GM23248 (cell line): ENCODE measurements around the gene CAV2. TPM values are rescaled to one million over a fixed set of nuclear protein-coding genes. Genes with fewer than 3 reads are reported as not detected.

Experiments
- DNase-seq: peaks from one replicate; pipeline ENCODE4 v3.0.0-alpha.2; 2015
- H2AFZ ChIP-seq: fragments of 200-600 bp; sonication (generic); 2 replicates; pipeline ENCODE4 v1.6.1; 2016; ENCODE audit warnings: antibody characterized with exemption
- H3F3A ChIP-seq: fragments of 200-600 bp; sonication (generic); 2 replicates; pipeline ENCODE4 v1.6.1; 2016; ENCODE audit warnings: mild to moderate bottlenecking, antibody characterized with exemption, mixed run types; ENCODE audit not compliant: insufficient read depth
- H3K27ac ChIP-seq: fragments of 200-600 bp; sonication (generic); 2 replicates; pipeline ENCODE4 v1.5.1; 2016; ENCODE audit warnings: mild to moderate bottlenecking
- H3K27me3 ChIP-seq: fragments of 200-600 bp; sonication (generic); replicated peaks from 2 replicates; pipeline ENCODE4 v1.6.1; 2016; ENCODE audit warnings: mild to moderate bottlenecking; ENCODE audit not compliant: insufficient read depth
- H3K36me3 ChIP-seq: fragments of 200-600 bp; sonication (generic); 2 replicates; pipeline ENCODE4 v1.6.1; 2016; ENCODE audit warnings: low read depth, mild to moderate bottlenecking
- H3K4me1 ChIP-seq: fragments of 200-600 bp; sonication (generic); 2 replicates; pipeline ENCODE4 v1.6.1; 2016; ENCODE audit warnings: mild to moderate bottlenecking; ENCODE audit not compliant: insufficient read depth
- H3K4me2 ChIP-seq: fragments of 200-600 bp; sonication (generic); one replicate; pipeline ENCODE4 v1.6.1; 2016; ENCODE audit warnings: mild to moderate bottlenecking; ENCODE audit not compliant: unreplicated experiment
- H3K4me3 ChIP-seq: fragments of 200-600 bp; sonication (generic); 2 replicates; pipeline ENCODE4 v1.5.1; 2016; ENCODE audit warnings: mild to moderate bottlenecking
- H3K79me2 ChIP-seq: fragments of 200-600 bp; sonication (generic); 2 replicates; pipeline ENCODE4 v1.6.1; 2016; ENCODE audit warnings: mild to moderate bottlenecking; ENCODE audit not compliant: insufficient read depth
- H3K9ac ChIP-seq: fragments of 200-600 bp; sonication (generic); 2 replicates; pipeline ENCODE4 v1.6.1; 2016; ENCODE audit warnings: mild to moderate bottlenecking
- H3K9me2 ChIP-seq: fragments of 200-600 bp; sonication (generic); 2 replicates; pipeline ENCODE4 v1.6.1; 2016; ENCODE audit warnings: mixed run types, mild to moderate bottlenecking, moderate library complexity; ENCODE audit not compliant: insufficient read depth
- H3K9me3 ChIP-seq: fragments of 200-600 bp; sonication (generic); one replicate; pipeline ENCODE4 v1.6.1; 2017; ENCODE audit warnings: low read depth
- H4K20me1 ChIP-seq: fragments of 200-600 bp; sonication (generic); 2 replicates; pipeline ENCODE4 v1.6.0; 2016; ENCODE audit not compliant: insufficient read depth
- EZH2 ChIP-seq: fragments of 200-600 bp; sonication (generic); IDR thresholded peaks from 2 replicates; pipeline ENCODE4 v1.6.1; 2018; ENCODE audit warnings: antibody characterized with exemption, mild to moderate bottlenecking; ENCODE audit not compliant: insufficient read depth, poor library complexity, severe bottlenecking
- EZH2phosphoT487 ChIP-seq: fragments of 200-600 bp; sonication (generic); IDR thresholded peaks from 2 replicates; pipeline ENCODE4 v1.6.1; 2018; ENCODE audit warnings: antibody characterized with exemption, moderate library complexity, mild to moderate bottlenecking, low read depth; ENCODE audit not compliant: insufficient read depth
- WGBS, 2 experiments: methylation state at CpG; one replicate each; pipeline ENCODE4 v1.1.6; 2015 to 2017; ENCODE audit warnings: low lambda C conversion rate in 2 of 2, low coverage in 1 of 2; ENCODE audit errors: missing lambda C conversion rate in 2 of 2; 5-methylcytosine and 5-hydroxymethylcytosine counted together
- in situ Hi-C: fragments of 300-500 bp; cut with MboI; formaldehyde crosslinking; loops from 2 replicates; pipeline ENCODE4 v1.15.0; 2020
- polyA plus RNA-seq: library from polyadenylated mRNA; unstranded; fragments of >200 nt; fragmentation: Nextera tagmentation; extraction: Ambion mirVana; gene quantifications from 2 replicates; pipeline ENCODE4 v1.2.1, GENCODE V29; 2016
- total RNA-seq: library from RNA; depleted of rRNA; stranded (reverse); fragments of >200 nt; shearing (Covaris generic); gene quantifications from 2 replicates; pipeline ENCODE4 v1.2.3, GENCODE V29; 2014; rRNA removed

CAV2 gene
- total and polyA plus RNA-seq, 2 experiments from 2014 or later = 283 to 344 TPM

- H3K9ac ChIP-seq = no peak overlapping the region
- H3K27me3 ChIP-seq = no peaks in the 10 kb centered on the region
- TF ChIP-seq EZH2 = no peak
- no peak for TF ChIP-seq EZH2phosphoT487
- 44 to 48% methylated on average over 3 of the region's 3 CpGs for WGBS, 2 experiments
- H3K4me3 ChIP-seq = no peak overlapping the region
- peaks cover 93% of the 10 kb centered on the region for H3K36me3 ChIP-seq
- no peak for DNase-seq
- no peak overlapping the region for H3K4me2 ChIP-seq
- H3K79me2 ChIP-seq = peaks cover 100% of the 10 kb centered on the region
- H3K27ac ChIP-seq = peak overlapping the region; percentile 36
- no peaks in the 10 kb centered on the region for H4K20me1 ChIP-seq
- H3F3A ChIP-seq = peaks cover 95% of the 10 kb centered on the region
- no peak overlapping the region for H2AFZ ChIP-seq
- peaks cover 63% of the 10 kb centered on the region for H3K4me1 ChIP-seq
- in situ Hi-C loops = no loop called here
- no peaks in the 10 kb centered on the region for H3K9me2 ChIP-seq
- no peaks in the 10 kb centered on the region for H3K9me3 ChIP-seq
These were observed 53.8 kb downstream of the CAV2 start for GRCh38 chr7:116553168-116553964.

DNA sequence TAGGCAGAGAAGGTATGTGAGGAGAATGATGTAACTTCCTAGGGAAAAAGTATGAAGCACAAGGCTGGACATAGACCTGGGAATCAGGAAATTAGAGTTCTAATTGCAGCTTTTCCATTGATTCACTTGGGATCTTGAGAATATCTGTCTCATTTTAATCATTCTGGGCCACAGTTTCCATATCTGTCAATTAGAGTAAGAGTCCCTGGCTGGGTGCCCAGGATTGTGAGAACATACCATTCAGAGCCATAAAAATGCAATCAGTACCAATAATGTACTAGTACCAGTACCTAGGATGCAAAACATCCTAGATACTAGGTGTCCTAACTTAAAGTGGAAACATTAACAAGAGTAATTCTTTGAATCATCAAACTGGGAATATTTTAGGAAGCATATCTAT, 54.9 kb downstream of the CAV2 start:
- no peak overlapping the region for H3K9ac ChIP-seq
- DNase-seq = no peak
- H3K9me2 ChIP-seq = no peaks in the 10 kb centered on the region
- no peak overlapping the region for H2AFZ ChIP-seq
- H3K4me1 ChIP-seq = peaks cover 58% of the 10 kb centered on the region
- in situ Hi-C loops = no loop called here
- no peaks in the 10 kb centered on the region for H3K9me3 ChIP-seq
- no peaks in the 10 kb centered on the region for H3K27me3 ChIP-seq
- H3K4me2 ChIP-seq = peak overlapping the region; percentile 16
- TF ChIP-seq EZH2phosphoT487 = no peak
- TF ChIP-seq EZH2 = no peak
- H3K36me3 ChIP-seq = peaks cover 95% of the 10 kb centered on the region
- H4K20me1 ChIP-seq = no peaks in the 10 kb centered on the region
- no peak overlapping the region for H3K4me3 ChIP-seq
- H3F3A ChIP-seq = peaks cover 97% of the 10 kb centered on the region
- H3K27ac ChIP-seq = peak overlapping the region; percentile 36
- H3K79me2 ChIP-seq = peaks cover 100% of the 10 kb centered on the region

DNA sequence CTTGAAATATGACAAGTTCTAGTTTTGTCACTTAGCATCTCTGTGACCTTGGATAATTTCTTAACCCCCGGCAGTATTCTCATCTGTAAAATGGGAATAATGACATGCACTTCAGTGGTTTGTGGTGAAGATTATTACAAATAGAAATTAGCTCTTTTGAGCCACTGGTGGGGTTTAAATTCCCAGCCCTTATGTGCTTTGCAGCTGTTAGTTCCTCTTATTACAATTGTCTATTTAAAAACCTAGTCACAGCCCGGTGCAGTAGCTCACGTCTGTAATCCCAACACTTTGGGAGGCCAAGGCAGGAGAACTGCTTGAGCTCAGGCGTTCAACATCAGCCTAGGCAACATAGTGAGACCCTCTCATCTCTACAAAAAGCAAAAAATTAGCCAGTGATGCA, 55.4 kb downstream of the CAV2 start:
- peak overlapping the region; percentile 36 for H3K27ac ChIP-seq
- no peak overlapping the region for H3K4me2 ChIP-seq
- no peaks in the 10 kb centered on the region for H4K20me1 ChIP-seq
- no peaks in the 10 kb centered on the region for H3K9me2 ChIP-seq
- H3F3A ChIP-seq = peaks cover 97% of the 10 kb centered on the region
- H3K79me2 ChIP-seq = peaks cover 100% of the 10 kb centered on the region
- in situ Hi-C loops = no loop called here
- H3K4me1 ChIP-seq = peaks cover 59% of the 10 kb centered on the region
- no peak overlapping the region for H3K9ac ChIP-seq
- no peak overlapping the region for H3K4me3 ChIP-seq
- H3K36me3 ChIP-seq = peaks cover 95% of the 10 kb centered on the region
- TF ChIP-seq EZH2 (no peak), EZH2phosphoT487 (no peak)
- H3K27me3 ChIP-seq = no peaks in the 10 kb centered on the region
- no peak for DNase-seq
- 56 to 67% methylated on average over 4 of the region's 4 CpGs for WGBS, 2 experiments
- H3K9me3 ChIP-seq = no peaks in the 10 kb centered on the region
- H2AFZ ChIP-seq = no peak overlapping the region

- peak overlapping the region; percentile 36 for H3K27ac ChIP-seq
- no peak for DNase-seq
- H4K20me1 ChIP-seq = no peaks in the 10 kb centered on the region
- in situ Hi-C loops = no loop called here
- peaks cover 88% of the 10 kb centered on the region for H3K36me3 ChIP-seq
- H3K4me2 ChIP-seq = no peak overlapping the region
- H3K79me2 ChIP-seq = peaks cover 93% of the 10 kb centered on the region
- H3K9me3 ChIP-seq = no peaks in the 10 kb centered on the region
- TF ChIP-seq EZH2 = no peak
- no peak for TF ChIP-seq EZH2phosphoT487
- no peaks in the 10 kb centered on the region for H3K9me2 ChIP-seq
- no peak overlapping the region for H2AFZ ChIP-seq
- no peaks in the 10 kb centered on the region for H3K27me3 ChIP-seq
- H3K9ac ChIP-seq = no peak overlapping the region
- H3K4me3 ChIP-seq = no peak overlapping the region
- 72 to 73% methylated on average over 3 of the region's 3 CpGs for WGBS, 2 experiments
- H3K4me1 ChIP-seq = peaks cover 65% of the 10 kb centered on the region
- peaks cover 97% of the 10 kb centered on the region for H3F3A ChIP-seq
These were observed 57.6 kb downstream of the CAV2 start for GRCh38 chr7:116557066-116557585.

DNA sequence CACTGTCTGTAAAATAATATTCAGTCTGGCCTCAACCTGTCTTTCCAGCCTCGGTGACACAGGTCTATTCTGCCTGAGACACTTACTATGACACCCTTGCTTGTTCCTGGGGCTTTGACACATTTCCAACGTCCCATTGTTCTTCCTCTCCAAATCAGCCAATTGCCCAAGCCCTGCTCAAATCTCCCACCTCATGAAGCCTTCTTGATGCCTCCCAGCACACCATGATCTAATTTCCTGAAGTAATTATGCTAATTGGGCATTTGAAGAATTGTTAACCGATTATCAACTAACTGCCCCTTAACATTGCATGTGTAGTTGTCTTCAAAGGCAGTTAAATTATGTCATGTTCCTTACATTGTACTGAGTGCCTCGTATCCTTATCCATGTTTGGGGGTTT, 58.4 kb downstream of the CAV2 start:
- H3K4me2 ChIP-seq = no peak overlapping the region
- peaks cover 86% of the 10 kb centered on the region for H3K79me2 ChIP-seq
- H4K20me1 ChIP-seq = no peaks in the 10 kb centered on the region
- 95 to 98% methylated on average over 4 of the region's 4 CpGs for WGBS, 2 experiments
- H3K4me1 ChIP-seq = peaks cover 62% of the 10 kb centered on the region
- no peak overlapping the region for H2AFZ ChIP-seq
- H3K9ac ChIP-seq = no peak overlapping the region
- TF ChIP-seq EZH2phosphoT487 (no peak), EZH2 (no peak)
- peaks cover 80% of the 10 kb centered on the region for H3K36me3 ChIP-seq
- DNase-seq = no peak
- no peak overlapping the region; the same call in 1 of the 2 replicates for H3K27ac ChIP-seq
- in situ Hi-C loops = no loop called here
- H3K27me3 ChIP-seq = no peaks in the 10 kb centered on the region
- no peaks in the 10 kb centered on the region for H3K9me2 ChIP-seq
- peaks cover 97% of the 10 kb centered on the region for H3F3A ChIP-seq
- H3K4me3 ChIP-seq = no peak overlapping the region
- no peaks in the 10 kb centered on the region for H3K9me3 ChIP-seq

Other genes with a start within 250 kb of the CAV2 start
- gene CAV1, start 25.3 kb downstream of the CAV2 start, total RNA-seq = 1,062 and 1,092 TPM in 2 replicates
- gene CAV1, start 25.3 kb downstream of the CAV2 start, polyA plus RNA-seq = 1,736 and 1,789 TPM in 2 replicates
- gene MET, start 172.5 kb downstream of the CAV2 start, total RNA-seq = 62.3 and 68.8 TPM in 2 replicates
- 25.3 and 27.6 TPM in 2 replicates for gene MET, start 172.5 kb downstream of the CAV2 start, polyA plus RNA-seq